A549 (cell line): ENCODE measurements around the gene HARBI1. TPM values are rescaled to one million over a fixed set of nuclear protein-coding genes. Genes with fewer than 3 reads are reported as not detected.

Experiments
- ATAC-seq, 2 experiments: fragments of 200-7000 bp in 1 of 2; fragments of >200 bp in 1 of 2; cut with Nextera tagmentation in 1 of 2; cut with Tn5 transposase in 1 of 2; 3 replicates each; pipeline versions ENCODE4 v1.8.0 to v1.9.1; 2018 to 2020; ENCODE audit warnings: mild to moderate bottlenecking in 1 of 2, moderate library complexity in 1 of 2
- CTCF ChIA-PET: fragments of 300-600 bp; sonication (Branson Sonifier 250); formaldehyde crosslinking; extraction: SDS; loops from one replicate; lab custom pipeline; 2021; ENCODE audit warnings: antibody characterized with exemption, inconsistent platforms; lab: Yijun Ruan, JAX
- POLR2A ChIA-PET: fragments of 350-600 bp; formaldehyde crosslinking; extraction: SDS; loops from one replicate; lab custom pipeline; 2021; ENCODE audit warnings: antibody characterized with exemption, inconsistent platforms; lab: Yijun Ruan, JAX
- DNase-seq, 2 experiments: peaks; one replicate each; pipeline versions ENCODE4 v3.0.0 to v3.0.0-alpha.2; 2011 to 2016; ENCODE audit warnings: low read depth in 1 of 2, low spot score in 1 of 2
- FAIRE-seq: peaks from 2 replicates; lab custom pipeline; 2011; peaks lifted over from hg19 to GRCh38; lab: Jason Lieb, UNC
- H3K27ac ChIP-seq, 2 experiments: fragments of >200 bp; sonication (Bioruptor Twin); formaldehyde crosslinking; 3 replicates each; pipeline ENCODE4 v1.5.1; 2016 to 2017
- H3K4me1 ChIP-seq: fragments of >200 bp; sonication (Bioruptor Twin); formaldehyde crosslinking; 3 replicates; pipeline ENCODE4 v1.6.1; 2016
- H3K4me2 ChIP-seq: fragments of >200 bp; sonication (Bioruptor Twin); formaldehyde crosslinking; 3 replicates; pipeline ENCODE4 v1.6.1; 2016
- H3K4me3 ChIP-seq: fragments of >200 bp; sonication (Bioruptor Twin); formaldehyde crosslinking; 3 replicates; pipeline ENCODE4 v1.5.1; 2016
- H3K9me3 ChIP-seq: fragments of >200 bp; sonication (Bioruptor Twin); formaldehyde crosslinking; 3 replicates; pipeline ENCODE4 v1.6.1; 2016
- BCL3 ChIP-seq: fragments of >200 bp; sonication (Bioruptor Twin); formaldehyde crosslinking; IDR thresholded peaks from 3 replicates; pipeline ENCODE4 v1.6.1; 2016
- CBX8 ChIP-seq: fragments of 200-600 bp; sonication (generic); IDR thresholded peaks from 2 replicates; pipeline ENCODE4 v1.6.1; 2016
- CEBPB ChIP-seq, 2 experiments: fragments of >200 bp in 1 of 2; sonication (Bioruptor Twin) in 1 of 2; formaldehyde crosslinking in 1 of 2; IDR thresholded peaks; 2 replicates each; pipeline ENCODE4 v1.6.1; 2012 to 2016
- CTCF ChIP-seq: fragments of >200 bp; sonication (Bioruptor Twin); formaldehyde crosslinking; IDR thresholded peaks from 3 replicates; pipeline ENCODE4 v1.5.1; 2016
- E2F6 ChIP-seq: IDR thresholded peaks from 2 replicates; pipeline ENCODE4 v1.6.1; 2012; ENCODE audit warnings: low read depth, borderline replicate concordance
- EHF ChIP-seq: fragments of 250-450 bp; sonication (Bioruptor Pico); IDR thresholded peaks from 2 replicates; pipeline ENCODE4 v1.5.0; 2020; ENCODE audit warnings: mild to moderate bottlenecking
- ESRRA ChIP-seq: fragments of 150-350 bp; IDR thresholded peaks from 2 replicates; pipeline ENCODE4 v1.6.1; 2014; ENCODE audit warnings: mild to moderate bottlenecking, low read length, borderline replicate concordance
- FOSB ChIP-seq: fragments of 250-450 bp; sonication (Bioruptor Pico); IDR thresholded peaks from 2 replicates; pipeline ENCODE4 v1.5.0; 2020; ENCODE audit warnings: mild to moderate bottlenecking, moderate library complexity
- FOSL2 ChIP-seq, 2 experiments: fragments of 450-650 bp in 1 of 2; fragments of >200 bp in 1 of 2; sonication (Bioruptor Twin) in 1 of 2; formaldehyde crosslinking; IDR thresholded peaks; 2 replicates each; pipeline versions ENCODE4 v1.5.0 to v1.6.1; 2016 to 2020; ENCODE audit warnings: mild to moderate bottlenecking in 1 of 2, moderate library complexity in 1 of 2
- GATA3 ChIP-seq: IDR thresholded peaks from 2 replicates; pipeline ENCODE4 v1.6.1; 2012; ENCODE audit warnings: borderline replicate concordance
- HDAC2 ChIP-seq: fragments of 200-600 bp; sonication (generic); IDR thresholded peaks from 2 replicates; pipeline ENCODE4 v1.6.1; 2016
- HOXB13 ChIP-seq: fragments of 250-450 bp; sonication (Bioruptor Pico); IDR thresholded peaks from 2 replicates; pipeline ENCODE4 v1.5.0; 2020; ENCODE audit warnings: low read depth, mild to moderate bottlenecking, moderate library complexity
- HOXB5 ChIP-seq: fragments of 250-450 bp; sonication (Bioruptor Pico); IDR thresholded peaks from 2 replicates; pipeline ENCODE4 v1.5.0; 2020; ENCODE audit warnings: mild to moderate bottlenecking, moderate library complexity
- MAZ ChIP-seq: fragments of 150-350 bp; IDR thresholded peaks from 2 replicates; pipeline ENCODE4 v1.6.1; 2014; ENCODE audit warnings: antibody characterized with exemption, low read depth, low read length, borderline replicate concordance
- NFE2L2 ChIP-seq: fragments of 150-350 bp; conservative IDR thresholded peaks from 2 replicates; pipeline ENCODE4 v1.6.1; 2014; ENCODE audit warnings: low read length
- PBX3 ChIP-seq: IDR thresholded peaks from 2 replicates; pipeline ENCODE4 v1.6.1; 2012
- PHF8 ChIP-seq: fragments of 200-600 bp; sonication (generic); IDR thresholded peaks from 2 replicates; pipeline ENCODE4 v1.6.1; 2016; ENCODE audit warnings: low read depth, mild to moderate bottlenecking, antibody characterized with exemption, moderate library complexity, borderline replicate concordance
- POLR2A ChIP-seq: IDR thresholded peaks from 2 replicates; pipeline ENCODE4 v1.6.1; 2012; ENCODE audit warnings: mild to moderate bottlenecking, low read length
- RAD21 ChIP-seq, 2 experiments: fragments of >200 bp in 1 of 2; sonication (Bioruptor Twin) in 1 of 2; formaldehyde crosslinking in 1 of 2; IDR thresholded peaks in 1 of 2; conservative IDR thresholded peaks in 1 of 2; 2 replicates in 1 of 2; 3 replicates in 1 of 2; pipeline ENCODE4 v1.6.1; 2012 to 2018; ENCODE audit warnings: inconsistent platforms in 1 of 2
- RARB ChIP-seq: fragments of 250-450 bp; sonication (Bioruptor Pico); IDR thresholded peaks from 2 replicates; pipeline ENCODE4 v1.8.0; 2021; ENCODE audit warnings: mild to moderate bottlenecking, moderate library complexity
- RCOR1 ChIP-seq: fragments of 150-350 bp; IDR thresholded peaks from 2 replicates; pipeline ENCODE4 v1.6.1; 2014; ENCODE audit warnings: antibody characterized with exemption, low read length, low read depth
- RFX5 ChIP-seq: fragments of 450-650 bp; IDR thresholded peaks from 2 replicates; pipeline ENCODE4 v1.7.1; 2014; ENCODE audit warnings: antibody characterized with exemption, mild to moderate bottlenecking, moderate library complexity
- TFCP2L1 ChIP-seq: fragments of 250-450 bp; sonication (Bioruptor Pico); IDR thresholded peaks from 2 replicates; pipeline ENCODE4 v1.5.0; 2021; ENCODE audit warnings: mild to moderate bottlenecking
- TP53 ChIP-seq: fragments of 250-450 bp; sonication (Bioruptor Pico); IDR thresholded peaks from 2 replicates; pipeline ENCODE4 v1.5.0; 2021; ENCODE audit warnings: mild to moderate bottlenecking, moderate library complexity
- USF2 ChIP-seq: fragments of 450-650 bp; IDR thresholded peaks from 2 replicates; pipeline ENCODE4 v1.6.1; 2014; ENCODE audit warnings: antibody characterized with exemption
- ZNF302 ChIP-seq: fragments of 250-450 bp; sonication (Bioruptor Pico); IDR thresholded peaks from 2 replicates; pipeline ENCODE4 v1.9.0; 2021; ENCODE audit warnings: inconsistent platforms, mild to moderate bottlenecking, moderate library complexity
- WGBS: methylation state at CpG from one replicate; pipeline ENCODE4 v1.1.6; 2017; ENCODE audit errors: missing lambda C conversion rate; 5-methylcytosine and 5-hydroxymethylcytosine counted together
- polyA plus RNA-seq, 4 experiments: library from polyadenylated mRNA; depleted of rRNA in 3 of 4; stranded (reverse); fragments of >200 nt; fragmentation: RNase III in 1 of 4; extraction: RNeasy Plus Mini Kit Qiagen cat#74134 plus additional on column Dnase treatment in 1 of 4; gene quantifications; 2 replicates in 3 of 4; 3 replicates in 1 of 4; pipeline ENCODE4 v1.2.3, GENCODE V29; 2011 to 2017

The HARBI1 gene
- polyA plus RNA-seq, 2 of the 4 experiments (the other 2 are of a cell fraction): 5.6 to 5.7 TPM

GRCh38 chr11:46628961-46629360 is 11.9 kb upstream of the HARBI1 start:
- Histone ChIP-seq H3K4me1 (no peaks in the 10 kb centered on the region), H3K4me3 (no peak overlapping the region), H3K27ac (no peak overlapping the region), H3K4me2 (no peak overlapping the region), H3K9me3 (no peaks in the 10 kb centered on the region)
- ChIA-PET POLR2A (no interaction called here), CTCF (interaction anchor here (2.2 kb wide), 1 partner anchor 11 kb away, joined by 16 read pairs; the partner anchor contains the start of genes ATG13 and HARBI1)
- WGBS: 91% methylated on average over 6 of the region's 6 CpGs
- DNase-seq (no peak), ATAC-seq (no peak), FAIRE-seq (no peak)
- TF ChIP-seq TP53: no peak
- TF ChIP-seq POLR2A: no peak
- no peak for TF ChIP-seq HOXB5 (CRISPR knock-in tag)
- TF ChIP-seq FOSL2 (IDR thresholded peaks at IDR 0.05): no peak
- TF ChIP-seq FOSL2 (CRISPR knock-in tag; IDR thresholded peaks at IDR 0.05): no peak
- TF ChIP-seq ESRRA: no peak
- no peak for TF ChIP-seq RCOR1
- TF ChIP-seq HOXB13: no peak
- no peak for TF ChIP-seq E2F6
- TF ChIP-seq USF2: no peak
- TF ChIP-seq PHF8: no peak
- TF ChIP-seq EHF: no peak
- no peak for TF ChIP-seq RFX5
- TF ChIP-seq ZNF302: no peak

- ATAC-seq: no peak
- no peak overlapping the region for H3K4me2 ChIP-seq
- TF ChIP-seq BCL3: no peak
- no peak for TF ChIP-seq RFX5
- no peak for TF ChIP-seq RAD21 (conservative IDR thresholded peaks at IDR 0.05 in 1 of 2, IDR thresholded peaks at IDR 0.05 in 1 of 2)
- TF ChIP-seq RCOR1: no peak
- no peak for TF ChIP-seq RARB (CRISPR knock-in tag)
- no peak for TF ChIP-seq ZNF302
- TF ChIP-seq CEBPB (IDR thresholded peaks at IDR 0.05): no peak
- no peak for TF ChIP-seq PBX3
- no peak for TF ChIP-seq CBX8
- TF ChIP-seq TFCP2L1: no peak
- TF ChIP-seq GATA3: no peak
- TF ChIP-seq FOSB (CRISPR knock-in tag): no peak
- TF ChIP-seq HDAC2: no peak
- no peak for TF ChIP-seq CTCF
- TF ChIP-seq POLR2A: no peak
- TF ChIP-seq ESRRA: no peak
- no peak for TF ChIP-seq NFE2L2
- TF ChIP-seq MAZ: no peak
- 94% methylated on average over 3 of the region's 3 CpGs for WGBS
- CTCF ChIA-PET: interaction anchor here (0.9 to 2.9 kb wide), 2 partner anchors 135 to 184 kb away, joined by 3 to 9 read pairs; no protein-coding TSS in a partner anchor
- no peaks in the 10 kb centered on the region for H3K9me3 ChIP-seq
- H3K4me3 ChIP-seq: no peak overlapping the region
- FAIRE-seq: no peak
- H3K27ac ChIP-seq: no peak overlapping the region
- H3K4me1 ChIP-seq: no peaks in the 10 kb centered on the region
- no peak for DNase-seq
- POLR2A ChIA-PET: interaction anchor here (0.7 kb wide), 1 partner anchor 309 kb away, joined by 3 read pairs; no protein-coding TSS in a partner anchor
Measured at GRCh38 chr11:46625406-46625805, 8.4 kb upstream of the HARBI1 start.
